BLaER1 treated with 17β-estradiol and CSF1 and Interleukin-3, amounts not matched to agents 10 nM and 100 nM (cell line): ENCODE measurements around the gene GPSM1.

ENCODE experiments used
- H3K27ac ChIP-seq, 11 experiments: shearing (Covaris generic); formaldehyde crosslinking; 2 replicates each; pipeline ENCODE4 v1.8.1; 2022
- H3K27me3 ChIP-seq, 11 experiments: shearing (Covaris generic); formaldehyde crosslinking; 2 replicates each; pipeline ENCODE4 v1.8.1; 2022
- H3K36me3 ChIP-seq, 11 experiments: shearing (Covaris generic); formaldehyde crosslinking; 2 replicates each; pipeline ENCODE4 v1.8.1; 2022
- H3K4me1 ChIP-seq, 10 experiments: shearing (Covaris generic); formaldehyde crosslinking; 2 replicates each; pipeline ENCODE4 v1.8.1; 2022
- H3K4me2 ChIP-seq, 11 experiments: shearing (Covaris generic); formaldehyde crosslinking; 2 replicates each; pipeline ENCODE4 v1.8.1; 2022
- H3K4me3 ChIP-seq, 10 experiments: shearing (Covaris generic); formaldehyde crosslinking; 2 replicates each; pipeline ENCODE4 v1.8.1; 2022
- H3K9ac ChIP-seq, 11 experiments: shearing (Covaris generic); formaldehyde crosslinking; 2 replicates each; pipeline ENCODE4 v1.8.1; 2022
- H3K9me3 ChIP-seq, 11 experiments: shearing (Covaris generic); formaldehyde crosslinking; replicated peaks in 1 of 11; 2 replicates each; pipeline ENCODE4 v1.8.1; 2022
- H4K20me1 ChIP-seq, 11 experiments: shearing (Covaris generic); formaldehyde crosslinking; 2 replicates each; pipeline ENCODE4 v1.8.1; 2022
- Cebpa-rat ChIP-seq, 11 experiments: shearing (Covaris generic); IDR thresholded peaks; 2 replicates each; pipeline ENCODE4 v1.8.1; 2022

GPSM1 gene

DNA sequence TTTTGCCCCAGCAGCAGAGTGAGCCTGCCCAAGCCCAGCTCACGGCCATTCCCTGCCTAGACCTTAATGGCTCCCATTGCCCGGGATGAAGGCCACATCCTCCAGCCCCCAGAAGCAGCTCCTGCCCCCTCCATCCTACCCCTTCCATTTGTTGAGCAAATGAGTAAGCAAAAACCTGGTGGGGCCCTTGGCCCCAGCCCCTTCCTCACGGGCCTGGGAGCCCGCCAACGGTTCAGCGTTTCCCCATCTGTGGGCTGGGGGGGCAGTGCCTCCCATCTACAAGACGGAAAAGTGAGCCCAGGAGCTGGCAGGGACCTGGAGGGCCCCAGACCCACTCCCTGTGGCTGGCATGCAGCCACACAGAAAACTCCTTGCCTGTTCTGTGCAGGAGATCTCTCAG lies 27.8 kb upstream of the GPSM1 start:
- no peak for TF ChIP-seq Cebpa-rat (IDR thresholded peaks at IDR 0.05)
- Histone ChIP-seq H3K4me3 (no peak overlapping the region), H4K20me1 (peaks cover 0 to 14% (median 0%) of the 10 kb centered on the region in 11 experiments; a peak in 2 of 22 replicates), H3K4me2 (peak overlapping the region in 9 of 11 experiments; percentile 22 to 59 (median 52); a peak in 16 of 22 replicates), H3K9ac (peak overlapping the region in 4 of 11 experiments; percentile 2 to 37 (median 32); a peak in 3 of 22 replicates), H3K9me3 (no peaks in the 10 kb centered on the region), H3K27me3 (no peaks in the 10 kb centered on the region; a peak in 1 of 22 replicates), H3K36me3 (no peaks in the 10 kb centered on the region), H3K27ac (peak overlapping the region in 2 of 11 experiments; percentile 12 to 36; a peak in 2 of 22 replicates), H3K4me1 (peaks cover 0 to 80% (median 67%) of the 10 kb centered on the region in 10 experiments; a peak in 16 of 20 replicates)

DNA sequence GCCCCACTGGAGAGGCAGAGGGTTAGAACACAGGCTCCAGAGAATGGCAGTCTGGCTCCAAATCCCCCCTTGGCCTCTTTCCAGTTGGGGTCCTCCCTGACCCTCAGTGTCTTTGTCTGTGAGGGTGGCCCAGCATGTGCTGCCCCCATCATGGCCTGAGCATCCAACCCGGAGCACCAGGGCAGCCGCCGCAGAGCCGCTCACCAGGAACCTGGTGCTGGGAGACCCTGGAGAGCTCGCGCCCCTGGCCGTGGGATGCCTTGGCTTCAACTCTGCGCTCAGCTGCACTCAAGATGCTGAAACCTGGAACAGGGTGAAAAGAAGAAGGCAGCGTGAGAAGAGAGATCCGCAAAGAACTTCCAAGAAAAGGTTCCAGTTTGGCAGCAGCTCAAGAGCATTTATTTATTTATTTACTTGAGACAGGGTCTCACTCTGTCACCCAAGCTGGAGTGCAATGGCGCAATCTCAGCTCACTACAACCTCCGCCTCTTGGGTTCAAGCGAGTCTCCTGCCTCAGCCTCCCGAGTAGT lies 27.3 kb upstream of the GPSM1 start:
- Histone ChIP-seq H3K27ac (peak overlapping the region in 2 of 11 experiments; percentile 12 to 36; a peak in 3 of 22 replicates), H3K9ac (peak overlapping the region in 5 of 11 experiments; percentile 2 to 37 (median 27); a peak in 2 of 22 replicates), H3K36me3 (no peaks in the 10 kb centered on the region), H3K4me1 (peaks cover 0 to 86% (median 72%) of the 10 kb centered on the region in 10 experiments; a peak in 17 of 20 replicates), H3K27me3 (peaks cover 0 to 5% (median 0%) of the 10 kb centered on the region in 11 experiments; a peak in 5 of 22 replicates), H3K4me3 (no peak overlapping the region), H4K20me1 (peaks cover 0 to 19% (median under 1%) of the 10 kb centered on the region in 11 experiments; a peak in 7 of 22 replicates), H3K4me2 (peak overlapping the region in 9 of 11 experiments; percentile 22 to 59 (median 52); a peak in 16 of 22 replicates), H3K9me3 (no peaks in the 10 kb centered on the region)
- 0 out of 22 replicates have a peak, but pooled peaks of 2 of the 11 experiments have one; percentile 6 to 35 for TF ChIP-seq Cebpa-rat (IDR thresholded peaks at IDR 0.05)

DNA sequence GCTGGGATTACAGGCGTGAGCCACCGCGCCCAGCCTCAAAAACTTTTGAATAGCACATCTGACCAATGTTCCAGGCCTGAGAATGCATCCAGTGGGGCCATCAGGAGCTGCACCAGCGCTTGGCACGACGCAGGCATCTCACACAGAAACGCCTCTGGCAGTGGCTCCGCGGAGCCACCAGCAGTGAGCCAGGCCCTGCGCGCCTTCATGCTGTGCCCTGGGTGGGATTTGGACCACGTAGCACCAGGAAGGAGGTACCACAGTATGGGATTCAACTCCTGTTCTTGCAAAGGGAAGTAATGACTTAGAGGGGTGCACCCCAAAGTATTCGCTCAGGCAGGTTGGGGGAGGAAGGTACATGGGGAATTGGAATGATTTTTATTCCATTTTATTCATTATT lies 26.5 kb upstream of the GPSM1 start:
- Histone ChIP-seq H3K9ac (no peak overlapping the region), H3K4me3 (no peak overlapping the region), H3K27me3 (peaks cover 0 to 13% (median 0%) of the 10 kb centered on the region in 11 experiments; a peak in 6 of 22 replicates), H3K36me3 (no peaks in the 10 kb centered on the region), H3K9me3 (no peaks in the 10 kb centered on the region), H3K4me2 (peak overlapping the region in 9 of 11 experiments; percentile 12 to 59 (median 52); a peak in 14 of 22 replicates), H4K20me1 (peaks cover 0 to 27% (median 7%) of the 10 kb centered on the region in 11 experiments; a peak in 11 of 22 replicates), H3K27ac (peak overlapping the region in 4 of 11 experiments; percentile 3 to 29 (median 12); a peak in 3 of 22 replicates), H3K4me1 (peaks cover 8 to 93% (median 80%) of the 10 kb centered on the region in 10 experiments)
- no peak for TF ChIP-seq Cebpa-rat (IDR thresholded peaks at IDR 0.05)

DNA sequence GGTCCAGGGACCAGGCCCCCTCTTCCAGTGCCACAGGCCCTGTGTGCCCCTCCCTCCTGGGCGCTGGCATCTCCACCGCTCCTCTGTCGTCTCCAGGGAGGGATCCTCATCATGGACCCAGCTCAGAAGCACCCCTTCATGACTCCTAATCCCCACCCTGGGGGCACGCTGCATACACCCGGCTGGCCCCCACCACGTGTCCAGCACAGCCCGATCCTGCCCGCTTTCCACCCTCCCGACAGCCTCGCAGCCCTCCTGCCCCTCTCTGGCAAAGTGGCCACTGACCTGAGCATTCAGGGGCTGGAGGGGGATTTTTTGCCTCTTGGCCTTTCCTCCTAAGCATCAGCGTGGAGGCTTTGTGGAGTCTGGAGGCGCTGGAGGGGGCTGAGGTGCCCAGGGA lies 24.8 kb upstream of the GPSM1 start:
- no peaks in the 10 kb centered on the region for H3K9me3 ChIP-seq
- H3K4me2 ChIP-seq = peak overlapping the region in 3 of 11 experiments; percentile 4 to 24 (median 15); a peak in 4 of 22 replicates
- H3K27me3 ChIP-seq = peaks cover 0 to 30% (median 0%) of the 10 kb centered on the region in 11 experiments; a peak in 7 of 22 replicates
- peaks cover 24 to 97% (median 88%) of the 10 kb centered on the region in 10 experiments for H3K4me1 ChIP-seq
- TF ChIP-seq Cebpa-rat (IDR thresholded peaks at IDR 0.05) = no peak
- 0 out of 22 replicates have a peak overlapping the region, but pooled peaks of 1 of the 11 experiments have one; percentile 15 for H3K9ac ChIP-seq
- peak overlapping the region in 2 of 11 experiments; percentile 7 to 18; a peak in 1 of 22 replicates for H3K27ac ChIP-seq
- H3K36me3 ChIP-seq = no peaks in the 10 kb centered on the region
- no peak overlapping the region for H3K4me3 ChIP-seq
- peaks cover 0 to 30% (median 18%) of the 10 kb centered on the region in 11 experiments; a peak in 12 of 22 replicates for H4K20me1 ChIP-seq

DNA sequence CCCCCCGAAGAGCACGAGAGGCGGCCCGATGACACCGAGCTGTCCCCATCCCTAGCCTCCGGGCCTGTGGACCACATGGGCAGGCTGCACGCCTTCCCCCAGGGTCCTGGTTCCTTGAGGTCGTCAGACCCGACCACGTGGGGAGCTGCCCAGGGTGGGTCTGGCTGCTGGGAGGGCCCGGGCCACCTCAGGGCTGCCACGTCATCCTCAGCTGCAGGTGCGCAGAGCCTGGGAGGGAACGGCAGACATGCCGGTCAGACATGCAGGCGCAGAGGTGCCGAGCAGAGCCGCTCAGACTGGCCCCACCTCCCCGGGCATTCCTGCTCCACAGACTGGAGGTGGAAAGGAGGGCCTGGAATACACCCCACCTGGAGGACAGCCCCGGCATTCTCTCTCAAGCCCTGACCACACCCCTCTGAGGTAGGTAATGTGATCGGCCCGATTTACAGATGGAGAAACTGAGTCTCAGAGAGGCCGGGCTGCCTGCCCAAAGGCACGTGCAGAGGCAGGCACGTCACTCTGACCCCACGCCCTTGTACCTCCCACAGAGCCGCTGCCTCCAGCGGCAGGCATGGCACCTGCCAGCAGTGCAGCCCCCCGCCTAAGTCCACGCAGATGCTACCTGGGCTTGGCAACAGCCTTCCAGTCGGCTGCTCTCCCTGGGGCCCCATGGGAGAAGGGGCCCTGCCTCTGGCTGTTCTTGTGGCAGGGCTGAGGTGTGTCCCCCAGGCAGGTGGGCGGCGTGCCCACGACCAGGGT lies 24.1 kb upstream of the GPSM1 start:
- no peak for TF ChIP-seq Cebpa-rat (IDR thresholded peaks at IDR 0.05)
- peaks cover 0 to 31% (median 0%) of the 10 kb centered on the region in 11 experiments; a peak in 7 of 22 replicates for H3K27me3 ChIP-seq
- peaks cover 0 to 30% (median 18%) of the 10 kb centered on the region in 11 experiments; a peak in 12 of 22 replicates for H4K20me1 ChIP-seq

DNA sequence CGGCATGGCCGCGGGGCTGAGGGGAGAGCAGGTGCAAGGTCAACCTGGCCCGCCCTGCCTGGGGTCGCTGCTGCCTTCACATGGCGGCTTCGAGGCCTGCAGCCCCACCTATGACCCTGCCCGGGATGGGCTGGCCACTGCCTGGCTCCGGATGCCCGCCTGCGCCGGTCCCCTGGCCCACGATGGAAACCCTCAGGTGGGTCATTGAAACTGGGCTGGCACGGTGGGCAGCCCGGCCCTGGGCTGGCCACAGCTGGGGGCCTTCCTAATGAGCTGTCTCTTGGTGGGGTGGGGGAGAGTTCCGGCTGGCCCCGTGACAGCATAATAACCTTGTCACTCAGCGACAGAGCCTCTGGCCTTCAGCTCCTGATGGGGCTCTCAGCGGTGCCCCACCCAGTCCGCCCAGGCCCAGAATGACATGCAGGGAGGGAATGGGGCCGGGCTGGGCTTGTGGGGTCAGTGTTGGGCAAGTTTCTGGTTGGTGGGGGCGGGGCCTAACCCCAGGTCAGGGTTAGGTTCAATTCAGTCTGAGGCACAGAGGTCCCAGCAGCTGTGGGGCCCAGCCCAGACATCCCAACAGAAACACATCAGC lies 23.4 kb upstream of the GPSM1 start, which contains the start of gene CCDC187:
Gene CCDC187, minus strand, starts transcription at position 270 of the 592 bp plus-strand sequence. Its CDS starts 264 bp downstream, at position 6.
- Histone ChIP-seq H3K27me3 (peaks cover 0 to 32% (median 0%) of the 10 kb centered on the region in 11 experiments; a peak in 7 of 22 replicates), H3K9me3 (no peaks in the 10 kb centered on the region), H3K4me1 (peaks cover 26 to 99% (median 91%) of the 10 kb centered on the region in 10 experiments), H3K4me2 (peak within 1 kb of the TSS in 9 of 11 experiments; percentile 76 to 98 (median 93); a peak in 18 of 22 replicates), H3K36me3 (no peaks in the 10 kb centered on the region), H3K9ac (0 out of 22 replicates have a peak within 1 kb of the TSS, but pooled peaks of 1 of the 11 experiments have one; percentile 37), H3K27ac (no peak within 1 kb of the TSS), H4K20me1 (peaks cover 0 to 30% (median 18%) of the 10 kb centered on the region in 11 experiments; a peak in 12 of 22 replicates), H3K4me3 (no peak within 1 kb of the TSS; a peak in 1 of 20 replicates)
- no peak for TF ChIP-seq Cebpa-rat (IDR thresholded peaks at IDR 0.05)

More for the DNA sequence above, 24.1 kb upstream of the GPSM1 start:
- Histone ChIP-seq H3K4me3 (no peak overlapping the region), H3K9ac (no peak overlapping the region), H3K4me2 (peak overlapping the region in 8 of 11 experiments; percentile 4 to 98 (median 86); a peak in 8 of 22 replicates), H3K4me1 (peaks cover 24 to 99% (median 90%) of the 10 kb centered on the region in 10 experiments), H3K36me3 (no peaks in the 10 kb centered on the region), H3K9me3 (no peaks in the 10 kb centered on the region), H3K27ac (no peak overlapping the region)

DNA sequence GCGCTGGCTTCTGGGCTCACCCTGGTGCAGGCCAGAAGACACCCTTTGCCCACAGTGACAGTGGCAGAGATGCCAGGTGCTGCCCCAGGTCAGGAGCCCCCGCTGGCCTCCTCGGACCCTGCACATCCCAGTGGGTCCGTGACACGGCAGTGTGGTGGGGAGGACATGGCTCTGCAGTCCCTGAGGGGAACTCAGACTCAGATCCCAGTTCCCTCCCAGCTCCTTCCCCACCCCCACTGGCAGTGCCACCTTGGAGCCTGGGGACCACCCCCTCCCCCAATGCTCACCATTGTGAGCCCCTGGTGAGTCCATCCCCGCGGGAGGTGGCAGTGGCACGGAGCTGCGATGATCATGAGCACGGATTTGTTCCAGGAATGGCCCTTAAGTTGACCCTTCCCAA lies 22.9 kb upstream of the GPSM1 start:
- no peaks in the 10 kb centered on the region for H3K36me3 ChIP-seq
- H3K4me2 ChIP-seq = peak overlapping the region in 9 of 11 experiments; percentile 76 to 98 (median 93); a peak in 18 of 22 replicates
- no peak for TF ChIP-seq Cebpa-rat (IDR thresholded peaks at IDR 0.05)
- no peak overlapping the region for H3K4me3 ChIP-seq
- peaks cover 0 to 35% (median 18%) of the 10 kb centered on the region in 11 experiments; a peak in 12 of 22 replicates for H4K20me1 ChIP-seq
- no peak overlapping the region for H3K27ac ChIP-seq
- 0 out of 22 replicates have a peak overlapping the region, but pooled peaks of 1 of the 11 experiments have one; percentile 37 for H3K9ac ChIP-seq
- H3K4me1 ChIP-seq = peaks cover 31 to 99% (median 94%) of the 10 kb centered on the region in 10 experiments
- H3K27me3 ChIP-seq = peaks cover 0 to 38% (median 0%) of the 10 kb centered on the region in 11 experiments; a peak in 7 of 22 replicates
- H3K9me3 ChIP-seq = no peaks in the 10 kb centered on the region

DNA sequence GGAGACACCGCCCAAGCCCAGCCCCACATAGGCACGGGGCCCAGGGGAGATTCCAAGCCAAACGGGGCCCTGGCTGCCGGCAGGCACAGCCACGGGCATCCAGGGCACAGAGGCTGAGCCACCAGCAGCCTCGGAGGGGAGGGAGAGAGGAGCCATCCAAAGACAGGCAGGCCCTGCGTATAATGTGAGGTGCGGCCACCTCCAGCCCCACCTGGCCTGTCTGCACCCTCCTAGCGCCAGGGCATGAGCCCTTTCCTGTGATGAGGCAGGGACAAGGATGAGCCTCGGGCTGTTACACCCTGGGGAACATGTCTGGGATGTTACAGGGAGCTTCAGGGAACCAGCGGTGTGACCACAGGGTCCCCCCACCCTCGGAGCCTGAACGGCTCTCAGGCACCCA lies 22.4 kb upstream of the GPSM1 start:
- no peak overlapping the region for H3K27ac ChIP-seq
- H3K36me3 ChIP-seq = no peaks in the 10 kb centered on the region
- H3K9me3 ChIP-seq = no peaks in the 10 kb centered on the region
- H3K4me2 ChIP-seq = peak overlapping the region; percentile 22 to 98 (median 84); a peak in 19 of 22 replicates
- TF ChIP-seq Cebpa-rat (IDR thresholded peaks at IDR 0.05) = no peak
- H3K4me1 ChIP-seq = peaks cover 37 to 99% (median 94%) of the 10 kb centered on the region in 10 experiments
- H3K4me3 ChIP-seq = no peak overlapping the region; a peak in 1 of 20 replicates
- peaks cover 0 to 42% (median 0%) of the 10 kb centered on the region in 11 experiments; a peak in 7 of 22 replicates for H3K27me3 ChIP-seq
- peaks cover 0 to 35% (median 18%) of the 10 kb centered on the region in 11 experiments; a peak in 12 of 22 replicates for H4K20me1 ChIP-seq
- H3K9ac ChIP-seq = peak overlapping the region in 1 of 11 experiments; percentile 37; a peak in 1 of 22 replicates
